HG03520 (cell line): ENCODE results near the gene IGFBP2.
"Not testable (repeated sequence)": the region's sequence is repeated elsewhere in the genome, so short reads cannot be mapped to it uniquely, and the experiment has no call there.

Experiments
- ATAC-seq: cut with Tn5 transposase; IDR thresholded peaks from one replicate; pipeline ENCODE4 v1.9.1; 2021; ENCODE audit warnings: mild to moderate bottlenecking, moderate library complexity; ENCODE audit not compliant: unreplicated experiment

Gene IGFBP2

GRCh38 chr2:216632952-216633615, at the start of gene IGFBP2:
TSS of gene IGFBP2 (plus strand) at chr2:216633420. CDS start at chr2:216633524, 104 bp downstream.
- no peak for ATAC-seq

DNA sequence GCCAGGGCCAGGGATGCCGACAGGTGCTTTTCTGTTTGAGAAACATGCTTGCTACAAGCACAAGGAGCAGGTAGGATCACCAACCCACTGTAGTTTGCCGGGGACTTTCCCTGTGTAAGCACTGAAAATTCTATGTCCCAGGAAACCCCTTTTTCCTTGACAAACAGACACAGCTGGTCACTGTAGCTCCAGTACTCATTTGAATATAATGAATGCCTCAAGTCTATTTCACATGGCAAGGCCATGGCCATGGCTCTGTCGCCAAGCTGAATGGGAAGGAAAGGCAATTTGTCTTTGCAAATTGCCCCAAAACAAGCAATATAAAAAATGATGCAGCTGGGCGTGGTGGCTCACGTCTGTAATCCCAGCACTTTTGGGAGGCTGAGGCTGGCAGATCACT, 49.6 kb upstream of the IGFBP2 start:
- no peak for ATAC-seq

- ATAC-seq: no peak
Measured at GRCh38 chr2:216584112-216584511, 49.1 kb upstream of the IGFBP2 start.

- no peak for ATAC-seq
Measured at GRCh38 chr2:216585441-216585840, 47.8 kb upstream of the IGFBP2 start.

DNA sequence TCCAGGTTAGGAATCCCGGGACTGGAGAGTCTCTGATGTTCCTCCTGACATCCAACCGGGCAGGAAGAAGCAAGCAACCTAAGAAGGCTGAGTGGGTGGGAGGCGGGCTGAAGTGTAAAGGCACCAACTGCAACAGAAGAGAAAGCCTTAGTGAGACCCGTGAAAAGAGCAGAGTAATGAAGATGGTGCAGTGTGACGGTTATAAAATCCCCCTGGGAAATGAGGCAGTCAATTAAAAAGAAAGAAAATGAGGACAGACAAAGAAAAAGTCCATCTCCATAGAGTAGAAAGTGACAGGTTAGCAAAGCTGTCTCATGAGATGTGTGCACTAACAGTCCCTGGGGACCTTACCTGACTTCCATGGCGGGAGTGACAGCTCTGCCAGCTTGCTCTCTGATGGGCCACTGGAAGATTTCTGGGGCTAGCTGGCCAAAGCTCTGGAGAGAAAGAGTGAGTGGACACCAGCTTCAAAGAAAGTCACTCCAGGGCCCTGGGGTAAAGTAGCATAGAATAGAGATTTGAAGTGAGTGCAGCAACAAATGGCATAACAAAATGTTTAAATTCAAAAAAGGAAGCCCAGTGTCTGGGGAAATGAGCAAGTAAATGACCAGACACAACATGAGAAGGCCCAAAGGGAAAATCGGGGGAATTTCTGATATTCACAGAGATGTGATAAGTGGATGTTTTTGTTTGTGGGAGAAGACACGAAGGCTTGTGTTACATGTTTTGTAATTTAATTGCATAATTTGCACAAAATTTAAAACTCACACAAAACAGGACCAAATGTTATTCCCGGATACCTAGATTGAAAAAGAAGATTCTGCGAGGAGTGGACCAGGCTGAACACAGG, 44.1 kb upstream of the IGFBP2 start:
- ATAC-seq: no peak

DNA sequence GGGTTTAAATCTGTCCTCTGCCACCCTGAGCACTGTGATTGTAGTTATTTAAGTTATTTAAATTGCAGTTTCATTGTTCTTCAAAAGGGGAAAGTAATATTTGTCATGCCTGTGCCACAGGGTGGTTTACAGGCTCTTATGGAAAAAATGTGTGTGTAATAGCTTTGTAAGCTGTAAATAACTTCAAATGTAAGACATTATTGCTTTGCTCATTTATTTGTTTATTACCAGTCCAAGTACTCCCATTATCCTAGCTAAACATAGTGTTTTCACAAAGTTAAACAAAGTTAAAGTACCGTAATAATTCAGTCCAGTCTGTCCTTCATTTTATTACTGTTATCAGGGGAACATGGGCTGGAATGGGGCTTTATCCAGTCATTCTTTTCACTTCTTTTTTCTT, 43.4 kb upstream of the IGFBP2 start:
- ATAC-seq: no peak

DNA sequence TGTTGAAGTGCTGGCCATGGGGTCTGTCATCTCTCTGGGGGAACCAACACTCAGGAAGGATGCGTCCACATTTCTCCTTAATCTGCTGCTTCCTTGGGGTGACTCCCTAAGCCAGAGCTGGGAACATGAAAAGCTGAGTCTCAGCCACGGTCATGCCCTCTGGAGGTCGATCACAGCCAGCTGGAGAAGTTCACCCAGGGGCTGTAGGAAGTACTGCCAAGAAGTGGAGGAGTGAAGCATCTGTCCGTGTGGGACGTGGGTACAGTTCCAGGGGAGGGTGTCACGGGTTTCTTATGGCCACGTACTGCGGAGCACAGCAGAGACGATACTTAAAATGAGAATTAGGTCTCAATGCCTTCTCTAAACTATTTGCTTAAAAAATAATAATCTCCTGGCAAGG, 42.4 kb upstream of the IGFBP2 start:
- ATAC-seq: no peak

DNA sequence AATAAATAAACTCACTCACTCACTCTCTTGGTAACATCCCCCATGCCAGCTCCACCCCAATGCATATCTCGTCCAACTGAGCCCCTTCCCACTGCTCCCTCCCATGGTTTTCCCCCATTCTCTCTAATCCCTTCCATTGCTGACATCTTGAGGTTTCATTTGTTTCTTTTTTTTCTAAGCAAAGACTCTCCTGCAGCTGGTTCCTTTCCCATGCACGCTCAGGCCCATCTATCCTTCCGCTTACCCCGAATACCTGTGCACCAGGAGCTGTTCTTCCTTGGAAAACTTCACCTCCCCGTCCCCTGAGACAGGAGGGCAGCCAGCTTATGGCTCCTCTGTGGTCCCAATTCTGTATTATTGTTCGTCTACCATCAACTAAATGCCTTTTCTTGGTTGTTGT, 41.7 kb upstream of the IGFBP2 start:
- ATAC-seq: no peak

DNA sequence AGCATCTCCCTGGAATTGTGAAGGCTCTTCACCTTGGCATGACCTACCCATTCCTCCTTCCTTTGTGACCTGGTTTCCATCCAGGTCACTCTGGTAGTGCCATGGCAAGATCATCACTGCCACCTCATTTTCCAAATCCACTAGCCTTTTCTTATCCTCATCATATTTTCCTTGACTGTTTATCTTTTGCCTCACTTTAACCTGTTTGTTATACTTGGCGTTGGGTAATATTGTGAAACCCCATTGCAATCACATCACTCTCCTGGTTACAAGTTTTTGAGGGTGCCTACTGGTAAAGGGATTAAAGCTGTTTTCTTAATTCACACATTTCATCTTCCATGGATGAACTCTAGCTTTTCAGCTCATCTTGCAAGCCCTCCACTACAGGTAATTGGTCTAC, 39.1 kb upstream of the IGFBP2 start:
- no peak for ATAC-seq

GRCh38 chr2:216596236-216596979, 36.8 kb upstream of the IGFBP2 start:
- ATAC-seq: no peak

- no peak for ATAC-seq
Measured at GRCh38 chr2:216596980-216597509, 36.2 kb upstream of the IGFBP2 start.

DNA sequence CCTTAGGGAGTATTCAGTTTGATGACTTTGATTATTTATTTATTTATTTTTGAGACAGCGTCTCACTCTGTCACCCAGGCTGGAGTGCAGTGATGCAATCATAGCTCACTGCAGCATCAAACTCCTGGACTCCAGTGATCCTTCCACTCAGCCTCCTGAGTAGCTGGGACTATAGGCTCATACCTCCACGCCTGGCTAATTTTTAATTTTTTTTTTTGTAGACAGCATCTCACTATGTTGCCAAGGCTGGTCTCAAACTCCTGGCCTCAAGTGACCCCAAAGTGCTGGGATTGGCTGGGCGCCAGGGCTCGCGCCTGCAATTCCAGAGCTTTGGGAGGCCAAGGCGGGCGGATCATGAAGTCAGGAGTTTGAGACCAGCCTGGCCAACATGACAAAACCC, 35.4 kb upstream of the IGFBP2 start:
- ATAC-seq: not testable (repeated sequence)

DNA sequence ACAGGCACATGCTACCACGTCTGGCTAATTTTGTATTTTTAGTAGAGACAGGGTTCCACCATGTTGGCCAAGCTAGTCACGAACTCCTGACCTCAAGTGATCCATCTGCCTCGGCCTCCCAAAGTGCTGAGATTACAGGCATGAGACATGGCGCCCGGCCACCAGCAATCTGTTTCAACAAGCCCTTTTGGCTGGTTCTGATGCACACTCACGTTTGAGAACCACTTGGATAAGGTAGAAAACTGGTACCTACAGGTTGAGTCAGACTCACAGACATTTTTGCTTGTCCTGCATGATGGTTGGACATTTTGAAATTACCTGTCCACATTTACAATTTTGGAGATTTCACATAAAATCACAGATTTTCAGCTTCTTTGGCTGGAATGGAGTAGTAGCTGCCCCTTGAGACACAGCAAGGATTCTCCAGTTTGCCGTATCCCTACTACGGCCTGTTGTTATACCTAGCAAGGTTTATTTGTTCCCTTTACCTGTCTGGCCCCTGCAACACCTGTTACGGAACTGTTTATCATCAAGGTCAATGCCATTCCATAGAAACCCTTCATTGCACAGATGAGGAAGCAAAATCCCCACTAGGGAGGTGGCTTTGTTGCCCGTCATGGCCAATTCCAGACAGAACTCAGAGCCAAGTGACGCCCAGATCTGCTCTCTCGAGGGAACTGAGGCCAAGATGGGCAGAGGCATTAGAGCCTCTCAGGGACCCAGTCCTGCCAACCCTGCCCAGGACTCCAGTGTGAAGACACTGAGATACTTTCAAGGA, 31.4 kb upstream of the IGFBP2 start:
- ATAC-seq: no peak

DNA sequence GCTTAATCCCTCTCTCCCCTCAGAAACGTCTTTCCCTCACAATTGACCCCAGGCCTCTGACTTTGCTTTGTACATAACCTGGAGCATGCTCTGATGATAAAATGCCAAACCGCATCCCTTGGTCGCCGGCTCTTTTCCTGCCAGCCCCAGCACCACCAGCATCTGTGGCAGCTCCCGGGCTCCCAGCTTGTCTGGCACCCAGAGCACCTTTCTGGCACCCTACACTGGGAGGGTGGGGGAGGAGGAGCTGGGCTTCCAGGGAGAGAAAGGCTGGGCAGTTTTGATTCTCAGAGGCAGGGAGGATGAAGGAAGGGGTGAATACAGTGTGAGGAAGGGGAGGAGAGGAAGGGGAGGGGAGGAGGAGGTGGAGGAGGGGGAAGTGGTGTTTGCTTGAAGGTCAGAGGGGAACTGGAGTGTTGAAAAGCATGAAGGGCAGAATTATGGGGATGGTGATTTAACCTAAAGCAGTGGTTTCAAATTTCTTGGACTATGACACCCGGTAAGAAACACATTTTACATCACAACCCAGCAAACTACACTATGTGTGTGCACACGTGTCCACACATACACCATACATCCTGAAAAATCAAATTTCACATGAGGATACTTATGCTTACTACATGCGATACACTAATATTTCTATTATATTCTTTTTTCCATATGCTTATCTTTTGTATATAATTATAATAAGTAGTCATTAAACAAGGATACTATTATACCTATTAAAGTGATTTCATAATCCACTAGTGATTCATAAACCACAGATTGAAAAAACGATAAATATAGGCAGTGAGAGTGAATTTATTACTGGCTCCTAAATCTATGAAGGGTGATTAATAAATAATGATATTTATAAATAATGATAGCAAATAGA, 30.0 kb upstream of the IGFBP2 start:
- no peak for ATAC-seq

DNA sequence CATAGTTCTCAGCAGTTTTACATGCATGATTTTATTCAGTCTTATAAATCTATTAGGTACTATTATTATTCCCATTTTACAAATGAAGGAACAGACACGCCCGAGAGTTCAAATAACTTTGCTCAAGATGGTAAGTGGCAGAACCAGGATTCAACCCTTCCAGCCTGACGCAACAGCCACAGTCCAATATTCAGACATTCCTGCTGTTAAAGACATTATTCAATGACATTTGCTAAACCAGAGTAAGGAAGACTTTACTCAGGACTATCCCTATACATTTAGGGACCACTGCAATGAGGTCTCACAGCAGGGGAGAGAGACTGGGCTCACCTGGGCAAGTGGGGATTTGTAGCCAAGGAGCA, 29.4 kb upstream of the IGFBP2 start:
- ATAC-seq: no peak

DNA sequence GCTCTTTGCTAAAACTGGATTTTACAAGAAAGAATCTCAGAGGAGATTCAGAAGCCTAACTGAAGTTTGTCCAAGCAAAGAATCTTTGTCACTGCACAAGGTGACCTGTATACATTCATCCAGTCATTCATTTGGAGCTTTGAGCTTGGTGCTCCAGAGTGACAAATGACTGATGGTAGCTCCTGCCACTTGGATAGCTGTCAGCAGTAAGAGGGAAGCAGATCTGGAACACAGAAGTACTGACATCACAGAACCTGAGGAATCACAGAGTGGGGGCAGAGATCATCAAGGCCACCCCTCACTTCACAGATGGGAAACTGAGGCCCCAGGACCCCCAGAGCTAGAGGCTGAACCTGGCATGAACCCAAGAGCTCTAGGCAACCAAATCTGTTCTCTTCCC, 28.8 kb upstream of the IGFBP2 start:
- ATAC-seq: no peak

GRCh38 chr2:216606551-216607276, 26.5 kb upstream of the IGFBP2 start:
- ATAC-seq: peak; percentile 89

- no peak for ATAC-seq
Measured at GRCh38 chr2:216607277-216607560, 26.0 kb upstream of the IGFBP2 start.

- ATAC-seq: no peak
Measured at GRCh38 chr2:216608525-216608924, 24.7 kb upstream of the IGFBP2 start.
